Ishikawa (cell line): ENCODE results near the gene PTPN18.
A peak's percentile ranks its signal among the peaks of the same experiment; 100 is the strongest.

Experiments
- CEBPB ChIP-seq: IDR thresholded peaks from 2 replicates; pipeline ENCODE4 v1.6.1; 2012
- CREB1 ChIP-seq: IDR thresholded peaks from 2 replicates; pipeline ENCODE4 v1.6.1; 2012; ENCODE audit warnings: low read depth
- EGR1 ChIP-seq: IDR thresholded peaks from 2 replicates; pipeline ENCODE4 v1.6.1; 2012
- EP300 ChIP-seq: IDR thresholded peaks from 2 replicates; pipeline ENCODE4 v1.6.1; 2012; ENCODE audit warnings: borderline replicate concordance
- FOXM1 ChIP-seq: IDR thresholded peaks from 2 replicates; pipeline ENCODE4 v1.6.1; 2012; ENCODE audit warnings: low read depth, borderline replicate concordance
- NFIC ChIP-seq: IDR thresholded peaks from 2 replicates; pipeline ENCODE4 v1.6.1; 2012
- RAD21 ChIP-seq: IDR thresholded peaks from 2 replicates; pipeline ENCODE4 v1.6.1; 2012; ENCODE audit warnings: low read depth
- TAF1 ChIP-seq: IDR thresholded peaks from 2 replicates; pipeline ENCODE4 v1.6.1; 2012; ENCODE audit warnings: low read depth, mild to moderate bottlenecking
- TCF12 ChIP-seq: IDR thresholded peaks from 2 replicates; pipeline ENCODE4 v1.6.1; 2012; ENCODE audit warnings: low read depth
- TEAD4 ChIP-seq: IDR thresholded peaks from 2 replicates; pipeline ENCODE4 v1.6.1; 2012
- USF1 ChIP-seq: IDR thresholded peaks from 2 replicates; pipeline ENCODE4 v1.6.1; 2012
- YY1 ChIP-seq: IDR thresholded peaks from 2 replicates; pipeline ENCODE4 v1.6.1; 2012; ENCODE audit warnings: low read depth
- ZBTB7A ChIP-seq: IDR thresholded peaks from 2 replicates; pipeline ENCODE4 v1.6.1; 2012; ENCODE audit warnings: low read depth
- TF ChIP-seq, protein P1 (sequence below): IDR thresholded peaks from 2 replicates; pipeline ENCODE4 v1.6.1; 2012
- TF ChIP-seq, protein P2 (sequence below): IDR thresholded peaks from 2 replicates; pipeline ENCODE4 v1.6.1; 2012; ENCODE audit warnings: low read depth, mild to moderate bottlenecking

The PTPN18 gene

DNA sequence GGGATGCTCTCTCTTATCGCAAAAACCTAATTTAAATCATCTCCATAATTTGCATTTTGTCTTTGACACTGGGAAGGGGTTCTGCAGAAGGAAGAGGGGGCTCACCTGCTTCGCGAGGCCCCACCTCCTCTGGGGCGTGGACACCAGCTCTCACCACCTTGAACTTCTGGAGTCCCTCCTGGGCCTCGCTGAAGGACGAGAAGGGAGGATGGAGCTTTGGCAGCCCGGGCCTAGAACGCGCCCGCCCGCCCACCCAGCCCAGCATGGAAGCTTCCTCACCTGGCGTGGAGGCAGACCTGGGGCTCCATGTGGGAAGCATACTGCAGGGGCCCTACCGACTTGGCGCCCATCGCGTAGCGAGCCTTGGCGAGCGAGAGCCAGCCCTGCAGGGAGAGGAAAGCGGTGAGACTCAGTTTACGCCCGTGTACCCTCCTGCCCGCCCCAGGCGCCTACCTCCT is 14.3 kb upstream of the PTPN18 start:
- no peak for TF ChIP-seq EP300
- no peak for TF ChIP-seq TAF1
- no peak for TF ChIP-seq TEAD4
- TF ChIP-seq, protein P1, sequence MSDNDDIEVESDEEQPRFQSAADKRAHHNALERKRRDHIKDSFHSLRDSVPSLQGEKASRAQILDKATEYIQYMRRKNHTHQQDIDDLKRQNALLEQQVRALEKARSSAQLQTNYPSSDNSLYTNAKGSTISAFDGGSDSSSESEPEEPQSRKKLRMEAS, result no peak
- no peak for TF ChIP-seq NFIC
- TF ChIP-seq TCF12, result no peak
- no peak for TF ChIP-seq YY1
- no peak for TF ChIP-seq CREB1
- TF ChIP-seq ZBTB7A, result no peak
- no peak for TF ChIP-seq FOXM1
- TF ChIP-seq, protein P2, sequence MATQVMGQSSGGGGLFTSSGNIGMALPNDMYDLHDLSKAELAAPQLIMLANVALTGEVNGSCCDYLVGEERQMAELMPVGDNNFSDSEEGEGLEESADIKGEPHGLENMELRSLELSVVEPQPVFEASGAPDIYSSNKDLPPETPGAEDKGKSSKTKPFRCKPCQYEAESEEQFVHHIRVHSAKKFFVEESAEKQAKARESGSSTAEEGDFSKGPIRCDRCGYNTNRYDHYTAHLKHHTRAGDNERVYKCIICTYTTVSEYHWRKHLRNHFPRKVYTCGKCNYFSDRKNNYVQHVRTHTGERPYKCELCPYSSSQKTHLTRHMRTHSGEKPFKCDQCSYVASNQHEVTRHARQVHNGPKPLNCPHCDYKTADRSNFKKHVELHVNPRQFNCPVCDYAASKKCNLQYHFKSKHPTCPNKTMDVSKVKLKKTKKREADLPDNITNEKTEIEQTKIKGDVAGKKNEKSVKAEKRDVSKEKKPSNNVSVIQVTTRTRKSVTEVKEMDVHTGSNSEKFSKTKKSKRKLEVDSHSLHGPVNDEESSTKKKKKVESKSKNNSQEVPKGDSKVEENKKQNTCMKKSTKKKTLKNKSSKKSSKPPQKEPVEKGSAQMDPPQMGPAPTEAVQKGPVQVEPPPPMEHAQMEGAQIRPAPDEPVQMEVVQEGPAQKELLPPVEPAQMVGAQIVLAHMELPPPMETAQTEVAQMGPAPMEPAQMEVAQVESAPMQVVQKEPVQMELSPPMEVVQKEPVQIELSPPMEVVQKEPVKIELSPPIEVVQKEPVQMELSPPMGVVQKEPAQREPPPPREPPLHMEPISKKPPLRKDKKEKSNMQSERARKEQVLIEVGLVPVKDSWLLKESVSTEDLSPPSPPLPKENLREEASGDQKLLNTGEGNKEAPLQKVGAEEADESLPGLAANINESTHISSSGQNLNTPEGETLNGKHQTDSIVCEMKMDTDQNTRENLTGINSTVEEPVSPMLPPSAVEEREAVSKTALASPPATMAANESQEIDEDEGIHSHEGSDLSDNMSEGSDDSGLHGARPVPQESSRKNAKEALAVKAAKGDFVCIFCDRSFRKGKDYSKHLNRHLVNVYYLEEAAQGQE, result no peak
- TF ChIP-seq RAD21, result no peak
- TF ChIP-seq EGR1, result no peak
- no peak for TF ChIP-seq CEBPB
- TF ChIP-seq USF1, result no peak

GRCh38 chr2:130342020-130342532 is 13.8 kb upstream of the PTPN18 start:
- no peak for TF ChIP-seq CREB1
- peak; percentile 71 for TF ChIP-seq YY1
- no peak for TF ChIP-seq EP300
- peak; percentile 59; the same call in 1 of the 2 replicates for TF ChIP-seq TAF1
- TF ChIP-seq NFIC, result 0 out of 2 replicates have a peak, but pooled peaks have one; percentile 7
- TF ChIP-seq FOXM1, result peak; percentile 51; the same call in 1 of the 2 replicates
- TF ChIP-seq ZBTB7A, result no peak
- TF ChIP-seq, protein P2, result no peak
- no peak for TF ChIP-seq TEAD4
- TF ChIP-seq, protein P1, result peak; percentile 57; the same call in 1 of the 2 replicates
- no peak for TF ChIP-seq USF1
- TF ChIP-seq TCF12, result 0 out of 2 replicates have a peak, but pooled peaks have one; percentile 21
- no peak for TF ChIP-seq EGR1
- no peak for TF ChIP-seq RAD21
- no peak for TF ChIP-seq CEBPB

- TF ChIP-seq EP300, result no peak
- TF ChIP-seq, protein P2, result no peak
- peak; percentile 57 for TF ChIP-seq TAF1
- TF ChIP-seq CREB1, result peak; percentile 41; the same call in 1 of the 2 replicates
- no peak for TF ChIP-seq ZBTB7A
- peak; percentile 92 for TF ChIP-seq USF1
- no peak; the same call in 1 of the 2 replicates for TF ChIP-seq FOXM1
- TF ChIP-seq TCF12, result peak; percentile 2; the same call in 1 of the 2 replicates
- TF ChIP-seq, protein P1, result peak; percentile 97
- TF ChIP-seq EGR1, result peak; percentile 94
- TF ChIP-seq YY1, result peak; percentile 98
- TF ChIP-seq CEBPB, result no peak
- no peak for TF ChIP-seq TEAD4
- TF ChIP-seq RAD21, result no peak
- no peak for TF ChIP-seq NFIC
These were observed 13.2 kb upstream of the PTPN18 start, which contains the start of gene IMP4 for GRCh38 chr2:130342533-130343275. TSS of gene IMP4 (plus strand) at chr2:130342897. CDS start at chr2:130342933, 36 bp downstream.
